B cell (primary cell): ENCODE results near the gene SMPD3. TPM values are rescaled to one million over a fixed set of nuclear protein-coding genes. Genes with fewer than 3 reads are reported as not detected.

ENCODE experiments used
- ATAC-seq: fragments of 200-7000 bp; cut with Tn5 transposase; one replicate; pipeline ENCODE4 v1.10.0; 2021; ENCODE audit warnings: low read depth, mild to moderate bottlenecking, moderate number of reproducible peaks, moderate library complexity
- CTCF ChIA-PET: fragments of 350-600 bp; sonication (Branson Sonifier 250); formaldehyde crosslinking; loops from one replicate; lab custom pipeline; 2021; ENCODE audit warnings: antibody characterized with exemption, inconsistent platforms; lab: Charles Lee
- POLR2A ChIA-PET: fragments of 350-600 bp; sonication (Branson Sonifier 250); formaldehyde crosslinking; loops from one replicate; lab custom pipeline; 2021; ENCODE audit warnings: antibody characterized with exemption; lab: Charles Lee
- DNase-seq: peaks from one replicate; pipeline ENCODE4 v3.0.0; 2013
- H2AFZ ChIP-seq: 2 replicates; pipeline ENCODE4 v1.6.1; 2012; ENCODE audit warnings: mild to moderate bottlenecking, low read depth, low read length; ENCODE audit not compliant: insufficient read depth, poor library complexity, severe bottlenecking
- H3K27ac ChIP-seq, 2 donors: 1 replicate in 1 of 2; 2 replicates in 1 of 2; pipeline ENCODE4 v1.5.1; 2012 to 2013; ENCODE audit warnings: low read length in 2 of 2, mild to moderate bottlenecking in 2 of 2, moderate library complexity in 1 of 2
- H3K27me3 ChIP-seq, 4 experiments: fragments of 200-600 bp in 1 of 4; sonication (generic) in 1 of 4; replicated peaks in 1 of 4; 1 replicate in 2 of 4; 2 replicates in 2 of 4; pipeline versions ENCODE4 v1.6.1 to v1.7.0; 2013 to 2016; ENCODE audit warnings: low read length in 3 of 4, mild to moderate bottlenecking in 2 of 4, mixed read lengths in 1 of 4, moderate library complexity in 1 of 4; ENCODE audit not compliant: insufficient read depth in 4 of 4, control insufficient read depth in 3 of 4; ENCODE audit errors: control extremely low read depth in 1 of 4
- H3K36me3 ChIP-seq, 2 experiments: replicated peaks in 1 of 2; 1 replicate in 1 of 2; 2 replicates in 1 of 2; pipeline versions ENCODE4 v1.6.1 to v1.7.1; 2013; ENCODE audit warnings: low read length in 1 of 2; ENCODE audit not compliant: insufficient read depth in 2 of 2, control insufficient read depth in 1 of 2; ENCODE audit errors: control extremely low read depth in 1 of 2, extremely low read depth in 1 of 2
- H3K4me1 ChIP-seq, 2 donors: fragments of 200-600 bp in 1 of 2; sonication (generic) in 1 of 2; 1 replicate in 1 of 2; 2 replicates in 1 of 2; pipeline versions ENCODE4 v1.5.1 to v1.6.1; 2013 to 2017; ENCODE audit warnings: low read length in 2 of 2; ENCODE audit not compliant: control insufficient read depth in 2 of 2, insufficient read depth in 2 of 2
- H3K4me2 ChIP-seq: replicated peaks from 2 replicates; pipeline ENCODE3; 2012; ENCODE audit warnings: mild to moderate bottlenecking, low read depth, low read length; ENCODE audit not compliant: poor library complexity, severe bottlenecking
- H3K4me3 ChIP-seq, 5 experiments: fragments of 200-600 bp in 1 of 5; sonication (generic) in 1 of 5; 1 replicate in 3 of 5; 2 replicates in 2 of 5; pipeline versions ENCODE4 v1.5.1 to v1.7.0; 2011 to 2016; ENCODE audit warnings: low read length in 4 of 5, mild to moderate bottlenecking in 4 of 5, low read depth in 2 of 5, control low read depth in 1 of 5, moderate library complexity in 1 of 5; ENCODE audit not compliant: insufficient read depth in 1 of 5; ENCODE audit errors: control extremely low read depth in 1 of 5, extremely low read depth in 1 of 5
- H3K79me2 ChIP-seq: fragments of 200-600 bp; sonication (generic); one replicate; pipeline ENCODE4 v1.6.0; 2016; ENCODE audit warnings: low read length; ENCODE audit not compliant: control insufficient read depth, insufficient read depth
- H3K9ac ChIP-seq: fragments of 200-600 bp; sonication (generic); 2 replicates; pipeline ENCODE4 v1.6.1; 2017; ENCODE audit warnings: mild to moderate bottlenecking, low read length, moderate library complexity
- H3K9me3 ChIP-seq, 3 donors: one replicate each; pipeline versions ENCODE4 v1.6.1 to v1.7.1; 2013; ENCODE audit warnings: low read length in 2 of 3; ENCODE audit not compliant: control insufficient read depth in 2 of 3, insufficient read depth in 1 of 3; ENCODE audit errors: control extremely low read depth in 1 of 3
- H4K20me1 ChIP-seq: 2 replicates; pipeline ENCODE4 v1.6.0; 2012; ENCODE audit warnings: mild to moderate bottlenecking, low read length; ENCODE audit not compliant: insufficient read depth, control insufficient read depth, poor library complexity, severe bottlenecking
- H3K27ac Mint-ChIP-seq: one replicate; pipeline ENCODE4 v1.8.0; 2021; ENCODE audit warnings: mixed read lengths
- H3K27me3 Mint-ChIP-seq: one replicate; pipeline ENCODE4 v1.8.0; 2021; ENCODE audit warnings: mixed read lengths
- H3K4me1 Mint-ChIP-seq: one replicate; pipeline ENCODE4 v1.8.0; 2021; ENCODE audit warnings: mixed read lengths
- H3K4me3 Mint-ChIP-seq: one replicate; pipeline ENCODE4 v1.8.0; 2021; ENCODE audit warnings: mixed read lengths
- H3K9me3 Mint-ChIP-seq: one replicate; pipeline ENCODE4 v1.8.0; 2022; ENCODE audit warnings: mixed read lengths; ENCODE audit not compliant: insufficient read depth
- CTCF ChIP-seq: fragments of 200-600 bp; IDR thresholded peaks from one replicate; pipeline ENCODE4 v1.8.0; 2022; ENCODE audit warnings: antibody characterized with exemption, mild to moderate bottlenecking
- EZH2 ChIP-seq: IDR thresholded peaks from 2 replicates; pipeline ENCODE4 v1.6.1; 2012; ENCODE audit warnings: borderline replicate concordance, low read depth, mild to moderate bottlenecking, moderate library complexity, low read length; ENCODE audit not compliant: insufficient read depth, poor library complexity, severe bottlenecking
- WGBS: methylation state at CpG from one replicate; pipeline ENCODE4 v1.1.5; 2013; ENCODE audit warnings: missing lambda C conversion rate; ENCODE audit not compliant: insufficient coverage; 5-methylcytosine and 5-hydroxymethylcytosine counted together
- intact Hi-C: fragments of 100-400 bp; cut with micrococcal nuclease; formaldehyde crosslinking; loops from one replicate; pipeline ENCODE4 v1.10.0; 2022
- polyA plus RNA-seq: library from polyadenylated mRNA; depleted of rRNA; stranded (reverse); fragments of >200 nt; gene quantifications from 2 replicates; pipeline ENCODE4 v1.2.3, GENCODE V29; 2012
- total RNA-seq, 2 donors: library from RNA; stranded (reverse); fragments of 120-200 nt in 1 of 2; gene quantifications; 1 replicate in 1 of 2; 2 replicates in 1 of 2; pipeline versions ENCODE4 v1.2.3 to v1.2.4, GENCODE V29; 2013 to 2022

SMPD3 gene
- total and polyA plus RNA-seq, 2 donors (not counting 1 experiment from before 2014, with no cell fraction given) = 1.2 to 2.8 TPM

- ChIA-PET POLR2A (no interaction called here), CTCF (interaction anchor here (0.6 kb wide), 1 partner anchor 500 kb away, joined by 5 read pairs; no protein-coding TSS in a partner anchor)
- H3K79me2 ChIP-seq = no peaks in the 10 kb centered on the region
- TF ChIP-seq EZH2 = no peak
- TF ChIP-seq CTCF = no peak
- intact Hi-C loops = no loop called here
- no peak overlapping the region for H3K27ac ChIP-seq
- no peaks in the 10 kb centered on the region for H3K9me3 Mint-ChIP-seq
- H3K9ac ChIP-seq = no peak overlapping the region
- H3K27me3 Mint-ChIP-seq = no peaks in the 10 kb centered on the region
- H2AFZ ChIP-seq = no peak overlapping the region
- ATAC-seq = no peak
- H3K4me1 ChIP-seq = no peaks in the 10 kb centered on the region
- H3K36me3 ChIP-seq = peaks cover 19 to 93% of the 10 kb centered on the region in 2 experiments
- H3K4me3 ChIP-seq = no peak overlapping the region
- DNase-seq = no peak
- no peak overlapping the region for H3K27ac Mint-ChIP-seq
- H3K4me1 Mint-ChIP-seq = no peaks in the 10 kb centered on the region
- no peaks in the 10 kb centered on the region for H3K9me3 ChIP-seq
- no peaks in the 10 kb centered on the region for H3K27me3 ChIP-seq
- no peaks in the 10 kb centered on the region for H4K20me1 ChIP-seq
- over 99% methylated on average over 7 of the region's 10 CpGs for WGBS
- no peak overlapping the region for H3K4me3 Mint-ChIP-seq
- H3K4me2 ChIP-seq = no peak overlapping the region
Measured at GRCh38 chr16:68349838-68350410, 98.4 kb downstream of the SMPD3 start.

- no peak overlapping the region for H3K9ac ChIP-seq
- Mint-ChIP-seq H3K4me1 (no peaks in the 10 kb centered on the region), H3K27ac (no peak overlapping the region), H3K4me3 (no peak overlapping the region), H3K27me3 (no peaks in the 10 kb centered on the region), H3K9me3 (no peaks in the 10 kb centered on the region)
- no peaks in the 10 kb centered on the region for H4K20me1 ChIP-seq
- no peak overlapping the region for H2AFZ ChIP-seq
- no peak overlapping the region for H3K4me2 ChIP-seq
- ChIA-PET CTCF (interaction anchor here (0.9 kb wide), 1 partner anchor 20 kb away, joined by 4 read pairs; no protein-coding TSS in a partner anchor), POLR2A (interaction anchor here (0.7 kb wide), 1 partner anchor 79 kb away, joined by 12 read pairs; no protein-coding TSS in a partner anchor)
- intact Hi-C loops = no loop called here
- WGBS = 97% methylated on average over 23 of the region's 27 CpGs
- ATAC-seq (no peak), DNase-seq (no peak)
- H3K4me1 ChIP-seq = no peaks in the 10 kb centered on the region
- no peak overlapping the region for H3K4me3 ChIP-seq
- H3K36me3 ChIP-seq = peaks cover 19 to 86% of the 10 kb centered on the region in 2 experiments
- H3K27me3 ChIP-seq = no peaks in the 10 kb centered on the region
- TF ChIP-seq CTCF (no peak), EZH2 (no peak)
- no peak overlapping the region for H3K27ac ChIP-seq
- no peaks in the 10 kb centered on the region for H3K9me3 ChIP-seq
- no peaks in the 10 kb centered on the region for H3K79me2 ChIP-seq
Measured at GRCh38 chr16:68348639-68349445, 99.5 kb downstream of the SMPD3 start.
